NCI-H2171 treated with DMSO at 0.1 percent for 48 hours (cell line): ENCODE results near the gene RPL3.
"Not testable (repeated sequence)": the region's sequence is repeated elsewhere in the genome, so short reads cannot be mapped to it uniquely, and the experiment has no call there.

Experiments used
- DNase-seq: peaks from one replicate; lab custom pipeline; 2025; lab: John Stamatoyannopoulos, UW

Gene RPL3

DNA sequence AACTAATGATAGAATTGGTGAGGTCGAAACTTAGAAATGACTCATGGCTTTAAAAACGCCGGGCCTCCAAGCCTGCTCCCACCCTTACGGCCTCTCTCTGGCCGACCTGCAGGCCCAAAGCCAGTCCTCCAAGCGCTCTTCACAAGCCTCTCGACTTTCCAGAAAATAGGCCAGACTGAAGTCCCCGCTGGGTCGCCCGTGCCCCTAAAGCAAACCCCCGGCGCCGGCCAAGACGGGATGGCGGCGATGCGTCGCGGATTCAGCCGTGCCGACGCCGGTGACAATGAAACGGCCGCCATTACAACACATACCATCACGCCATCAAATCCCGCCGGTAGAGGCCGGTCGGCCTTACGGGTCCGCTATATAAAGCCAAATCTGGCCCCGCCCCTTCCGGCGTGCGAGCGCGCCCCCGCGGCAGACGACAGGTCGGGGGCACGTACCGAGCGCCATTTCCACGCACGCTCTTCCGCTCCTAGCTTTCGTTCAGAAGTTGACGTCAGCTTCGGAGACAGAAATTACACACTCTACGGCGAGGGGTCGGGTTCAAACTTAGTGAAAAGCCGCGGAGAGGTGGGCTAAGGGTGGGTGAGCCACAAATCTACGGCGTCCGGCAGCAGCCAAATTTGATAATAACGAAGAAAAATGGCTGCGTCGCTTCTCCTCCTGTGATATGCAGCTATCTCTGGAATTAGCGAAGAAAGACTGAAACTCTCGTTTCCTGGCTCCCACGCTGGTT lies at the start of gene RPL3:
TSS of gene RPL3 (minus strand) at position 340 of the 739 bp plus-strand sequence. CDS start at position 314, 26 bp downstream.
- DNase-seq: peak; percentile 99

DNA sequence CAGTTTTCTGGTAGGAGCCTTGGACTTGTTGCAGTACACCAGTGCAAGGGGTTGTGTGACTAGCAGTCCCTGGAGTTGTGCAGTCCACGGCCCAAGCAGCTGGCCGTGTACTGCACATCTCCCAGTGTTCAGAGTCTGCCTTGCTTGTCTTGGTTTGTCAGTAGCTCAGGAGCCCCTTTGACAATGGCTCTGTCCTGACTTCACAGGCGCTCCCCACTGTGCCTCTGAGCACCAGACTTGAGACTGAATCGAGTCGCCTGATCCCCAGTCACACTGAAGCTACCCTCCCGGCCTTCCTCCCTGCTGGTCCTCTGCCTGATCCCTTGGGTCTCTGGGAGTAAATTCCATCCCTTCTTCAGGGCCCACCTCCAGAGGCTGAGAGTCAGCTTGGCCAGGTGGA lies 49.8 kb upstream of the RPL3 start:
- no peak for DNase-seq

GRCh38 chr22:39368461-39368911 lies 49.1 kb upstream of the RPL3 start:
- DNase-seq: peak; percentile 19

DNA sequence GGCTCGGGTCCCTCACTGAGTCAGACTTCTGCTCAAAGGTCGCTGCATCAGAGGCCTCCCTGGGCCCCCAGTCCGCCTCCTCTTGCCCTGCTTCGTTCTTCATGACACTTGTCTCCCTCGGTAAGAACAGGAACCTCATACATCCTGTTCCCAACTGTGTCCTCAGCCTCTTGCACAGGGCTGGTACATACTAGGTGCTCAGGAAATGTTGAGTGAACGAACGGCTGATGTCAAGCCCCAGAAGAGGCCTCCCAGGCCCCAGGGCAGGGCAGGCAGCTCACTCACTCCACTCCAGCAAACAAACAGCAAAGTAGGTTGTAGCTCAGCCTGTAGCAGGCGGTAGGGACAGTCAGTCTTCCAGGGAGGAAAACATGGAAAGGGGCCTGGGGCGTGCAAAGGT lies 47.6 kb upstream of the RPL3 start:
- DNase-seq: no peak

GRCh38 chr22:39365492-39365780 lies 46.0 kb upstream of the RPL3 start:
- DNase-seq: no peak

- peak; percentile 71 for DNase-seq
These were observed 45.5 kb upstream of the RPL3 start for GRCh38 chr22:39364714-39365491.

- DNase-seq: peak; percentile 29
These were observed 44.5 kb upstream of the RPL3 start for GRCh38 chr22:39363751-39364515.

DNA sequence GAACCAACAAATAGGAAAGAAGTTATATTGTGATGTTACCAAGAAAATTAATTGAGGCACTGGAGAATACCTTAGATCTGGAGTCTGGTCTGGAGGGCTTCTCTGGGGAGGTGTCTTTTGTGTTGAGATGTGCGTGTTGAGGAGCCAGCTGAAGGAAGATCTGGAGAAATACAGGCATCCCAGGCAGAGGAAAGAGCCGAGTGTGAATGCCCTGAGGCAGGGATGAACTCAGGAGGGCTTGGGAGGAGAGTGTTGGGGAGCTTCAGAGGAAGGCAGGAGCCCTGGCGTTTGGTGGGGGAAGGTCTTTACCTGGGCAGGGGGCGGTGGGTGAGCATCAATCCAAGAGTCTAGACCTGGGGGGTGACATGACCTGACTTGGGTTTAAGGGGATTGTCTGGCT lies 43.5 kb upstream of the RPL3 start:
- DNase-seq: no peak

DNA sequence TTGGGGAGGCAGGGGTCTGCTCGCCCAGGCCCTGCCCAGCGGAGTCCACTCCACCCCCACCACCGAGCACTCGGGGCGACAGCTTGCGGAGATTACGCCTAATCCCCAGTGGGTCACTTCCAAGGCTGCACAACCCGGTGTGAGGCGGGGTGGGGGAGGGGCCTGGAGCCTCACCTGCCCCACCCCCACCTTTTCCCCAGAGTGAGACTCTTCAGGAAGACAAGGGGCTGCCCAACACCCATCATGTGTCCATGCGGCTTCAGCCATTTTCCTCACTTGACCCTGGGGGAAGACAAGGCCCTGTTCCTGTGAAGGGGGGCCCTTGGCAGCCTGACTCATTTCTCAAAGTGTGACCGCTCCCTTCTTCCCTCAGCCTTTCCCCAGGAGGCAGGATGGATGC lies 42.8 kb upstream of the RPL3 start:
- no peak for DNase-seq

- no peak for DNase-seq
These were observed 42.1 kb upstream of the RPL3 start for GRCh38 chr22:39361496-39361895.

DNA sequence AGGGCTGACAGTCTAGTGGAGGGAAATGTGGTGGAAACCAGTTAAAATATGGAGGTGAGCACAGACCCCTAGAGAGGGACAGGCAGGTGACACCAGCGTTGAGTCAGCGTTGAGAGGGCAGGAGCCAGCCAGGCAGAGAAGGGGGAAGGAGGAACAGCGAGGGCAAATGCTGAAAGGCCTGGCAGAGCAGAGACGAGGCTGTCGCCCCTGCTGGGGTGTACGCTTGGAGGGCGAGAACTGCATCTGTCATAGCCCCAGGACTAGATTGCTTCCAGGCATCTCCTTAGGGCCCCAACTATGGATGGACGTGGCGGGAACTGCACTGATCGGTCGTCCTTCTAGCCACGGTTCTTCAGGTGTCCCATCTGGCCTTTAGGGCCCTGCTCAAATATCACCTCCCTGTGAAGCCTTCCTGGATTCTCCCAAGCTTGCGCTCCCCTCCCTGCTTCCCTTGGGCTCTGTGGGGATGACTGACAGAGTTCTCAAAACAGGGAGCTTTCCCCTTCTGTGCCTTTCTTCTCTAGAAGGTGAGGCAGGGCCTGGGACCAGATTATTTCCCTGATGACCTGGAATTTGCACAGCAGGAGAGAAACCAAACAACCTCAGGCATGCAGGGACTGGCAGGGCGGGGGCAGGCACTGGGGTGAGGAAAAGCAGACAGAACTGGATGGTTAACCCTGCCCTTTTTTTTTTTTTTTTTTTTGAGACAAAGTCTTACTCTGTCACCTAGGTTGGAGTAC lies 41.4 kb upstream of the RPL3 start:
- peak; percentile 83 for DNase-seq

DNA sequence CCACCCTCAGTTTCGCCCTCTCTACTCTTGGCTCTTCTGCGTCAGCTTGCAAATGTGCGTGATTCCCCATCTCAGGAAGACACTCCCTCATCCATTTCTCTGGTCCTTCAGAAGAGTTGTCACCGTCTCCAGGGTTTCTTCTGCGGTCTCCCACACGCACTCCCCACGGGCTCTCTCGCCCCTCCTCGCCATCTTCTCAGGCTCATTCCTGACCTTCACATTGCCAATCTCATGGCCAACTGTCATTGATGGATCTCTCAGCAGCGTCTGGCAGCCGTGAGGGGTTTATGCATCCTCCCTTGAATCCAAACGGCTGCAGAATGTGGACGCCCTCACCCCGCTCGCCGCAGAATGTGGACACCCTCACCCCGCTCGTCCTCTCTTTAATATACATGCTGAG lies 40.8 kb upstream of the RPL3 start:
- DNase-seq: no peak

- no peak for DNase-seq
These were observed 40.3 kb upstream of the RPL3 start for GRCh38 chr22:39359659-39360195.

GRCh38 chr22:39358197-39358596 lies 38.8 kb upstream of the RPL3 start:
- DNase-seq: not testable (repeated sequence)

DNA sequence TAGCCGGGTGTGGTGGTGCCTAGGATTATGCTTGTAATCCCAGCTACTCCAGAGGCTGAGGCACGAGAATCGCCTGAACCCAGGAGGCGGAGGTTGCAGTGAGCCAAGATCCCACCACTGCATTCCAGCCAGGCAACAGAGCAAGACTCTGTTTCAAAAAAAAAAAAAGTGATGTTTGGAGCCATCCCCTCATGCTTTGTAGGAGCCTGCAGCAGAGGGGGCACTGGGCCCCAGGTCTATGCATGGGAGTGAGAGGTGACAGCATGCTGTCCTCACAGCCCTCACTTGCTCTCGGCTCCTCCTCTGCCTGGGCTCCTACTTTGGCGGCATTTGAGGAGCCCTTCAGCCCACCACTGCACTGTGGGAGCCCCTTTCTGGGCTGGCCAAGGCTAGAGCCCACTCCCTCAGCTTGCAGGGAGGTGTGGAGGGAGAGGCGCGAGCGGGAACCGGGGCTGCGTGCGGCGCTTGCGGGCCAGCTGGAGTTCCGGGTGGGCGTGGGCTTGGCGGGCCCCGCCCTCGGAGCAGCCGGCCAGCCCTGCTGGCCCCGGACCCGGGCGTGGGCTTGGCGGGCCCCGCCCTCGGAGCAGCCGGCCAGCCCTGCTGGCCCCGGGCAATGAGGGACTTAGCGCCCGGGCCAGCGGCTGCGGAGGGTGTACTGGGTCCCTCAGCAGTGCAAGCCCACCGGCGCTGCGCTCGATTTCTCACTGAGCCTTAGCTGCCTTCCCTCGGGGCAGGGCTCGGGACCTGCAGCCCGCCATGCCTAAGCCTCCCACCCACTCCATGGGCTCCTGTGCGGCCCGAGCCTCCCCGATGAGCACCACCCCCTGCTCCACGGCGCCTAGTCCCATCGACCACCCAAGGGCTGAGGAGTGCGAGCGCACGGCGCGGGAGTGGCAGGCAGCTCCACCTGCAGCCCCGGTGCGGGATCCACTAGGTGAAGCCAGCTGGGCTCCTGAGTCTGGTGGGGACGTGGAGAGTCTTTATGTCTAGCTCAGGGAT lies 38.0 kb upstream of the RPL3 start:
- DNase-seq: peak; percentile 23

DNA sequence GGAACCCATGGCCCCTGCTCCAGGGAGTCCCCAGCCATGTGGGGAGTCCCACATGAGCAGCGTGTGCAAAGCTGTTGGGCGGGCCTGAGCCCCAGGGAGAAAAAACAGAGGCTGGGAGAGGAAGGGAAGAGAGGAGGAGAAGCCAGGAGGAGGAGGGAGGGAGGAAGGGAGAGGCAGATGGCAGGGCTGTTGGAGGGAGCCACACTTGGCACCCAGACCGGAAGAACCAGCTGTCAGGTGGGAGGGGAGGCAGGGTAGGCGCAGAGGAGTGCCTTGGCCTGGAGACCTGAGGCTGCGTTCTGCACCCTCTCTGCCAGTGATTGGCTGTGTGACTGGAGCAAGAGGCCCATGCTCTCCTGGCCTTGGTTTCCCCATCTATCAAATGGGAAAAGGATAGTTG lies 37.0 kb upstream of the RPL3 start:
- DNase-seq: peak; percentile 99

GRCh38 chr22:39355805-39356204 lies 36.4 kb upstream of the RPL3 start:
- DNase-seq: not testable (repeated sequence)

- DNase-seq: no peak
These were observed 35.7 kb upstream of the RPL3 start for GRCh38 chr22:39355080-39355479.

GRCh38 chr22:39353346-39353745 lies 33.9 kb upstream of the RPL3 start:
- DNase-seq: no peak

- no peak for DNase-seq
These were observed 33.0 kb upstream of the RPL3 start for GRCh38 chr22:39352306-39352891.
